ENCODE measurements around the gene CRYL1.

CRYL1 gene

DNA sequence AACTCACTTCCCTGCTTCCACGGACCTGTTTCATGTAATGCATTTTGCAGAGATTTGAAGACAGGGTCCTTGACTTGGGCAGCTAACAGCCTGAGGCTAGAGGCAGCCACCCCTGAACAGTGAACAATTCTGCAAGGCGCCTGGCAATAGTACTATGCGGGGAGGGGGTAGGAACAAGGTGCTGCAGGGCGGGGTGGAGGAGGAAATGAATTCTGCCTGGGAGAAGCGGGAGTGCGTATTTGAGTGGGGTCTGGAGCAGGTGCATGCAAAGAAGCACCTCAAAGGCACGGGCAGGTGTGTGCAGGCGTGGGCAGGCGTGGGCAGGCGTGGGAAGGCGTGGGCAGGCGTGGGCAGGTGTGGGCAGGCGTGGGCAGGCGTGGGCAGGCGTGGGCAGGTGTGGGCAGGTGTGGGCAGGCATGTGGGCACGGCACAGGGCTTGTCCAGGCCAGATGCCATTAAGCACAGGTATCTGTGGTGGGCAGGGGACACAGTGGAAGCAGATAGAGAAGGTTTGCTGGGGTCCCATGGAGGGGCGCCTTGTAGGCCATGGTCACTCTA, 163.1 kb downstream of the CRYL1 start:
- no peak for DNase-seq

DNA sequence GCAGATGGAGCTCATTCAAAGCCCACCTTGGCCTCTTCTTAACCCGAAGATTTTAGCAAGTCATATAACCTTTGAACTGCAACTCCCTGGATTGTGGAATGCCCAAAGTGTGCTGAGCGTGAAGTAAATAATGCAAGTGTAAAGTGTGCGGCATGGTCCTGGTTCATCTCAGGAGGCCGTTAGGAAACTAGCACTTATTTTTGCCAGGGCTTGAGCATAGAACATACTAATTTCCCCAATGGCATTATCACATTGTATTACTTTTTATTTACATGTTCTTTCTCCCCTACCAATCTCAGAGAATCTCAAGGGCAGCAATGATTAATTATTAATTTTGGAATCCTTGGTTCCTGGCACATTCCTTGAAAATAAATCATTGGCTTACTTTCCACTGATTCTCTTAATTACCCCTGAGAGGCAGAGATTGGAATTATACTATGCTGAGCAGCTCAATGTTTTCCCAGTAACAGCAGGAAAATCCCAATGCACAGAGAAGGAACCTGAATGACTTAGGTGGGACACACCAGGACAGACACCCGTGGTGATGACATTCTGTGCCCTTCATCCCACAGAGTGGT, 164.7 kb downstream of the CRYL1 start:
- DNase-seq, result peak; percentile 85

DNA sequence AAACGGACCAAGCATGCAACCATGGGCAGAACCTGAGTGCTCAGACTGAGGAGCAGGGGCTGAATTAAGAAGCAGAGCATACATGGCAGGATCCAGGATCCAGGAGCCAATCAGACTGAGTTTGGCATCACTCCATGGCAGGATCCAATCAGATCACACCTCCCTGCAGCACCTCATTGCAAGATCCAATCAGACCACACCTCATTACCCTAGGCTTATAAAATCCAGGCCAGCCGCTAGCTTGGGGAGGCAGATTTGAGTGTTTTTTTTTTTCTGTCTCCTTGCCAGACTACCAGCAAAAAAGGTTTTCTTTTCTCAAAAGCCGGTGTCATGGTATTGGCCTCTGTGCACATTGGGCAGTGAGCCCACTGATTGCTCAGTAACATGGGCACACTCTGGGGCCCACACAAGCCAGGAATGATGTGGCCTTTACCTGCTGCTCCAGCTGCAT, 165.6 kb downstream of the CRYL1 start:
- DNase-seq, result peak; percentile 17

DNA sequence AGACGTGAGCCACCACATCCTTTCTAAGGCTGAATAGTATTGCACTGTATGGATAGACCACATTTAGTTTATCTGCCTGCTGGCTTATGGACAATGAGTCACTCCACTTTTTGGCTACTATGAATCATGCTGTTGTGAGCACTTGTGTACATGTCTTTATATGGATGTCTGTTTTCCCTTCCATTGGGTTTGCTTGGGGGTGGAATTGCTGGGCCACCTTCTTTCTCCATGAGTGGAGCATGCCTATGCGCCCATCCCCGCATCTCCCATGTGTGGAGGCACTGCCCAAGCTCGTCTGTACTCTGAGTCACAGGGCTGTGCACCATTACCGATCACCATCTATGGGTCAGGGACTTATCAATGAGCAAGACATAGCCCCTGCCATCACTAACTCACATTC, 166.3 kb downstream of the CRYL1 start:
- peak; percentile 92 for DNase-seq

DNA sequence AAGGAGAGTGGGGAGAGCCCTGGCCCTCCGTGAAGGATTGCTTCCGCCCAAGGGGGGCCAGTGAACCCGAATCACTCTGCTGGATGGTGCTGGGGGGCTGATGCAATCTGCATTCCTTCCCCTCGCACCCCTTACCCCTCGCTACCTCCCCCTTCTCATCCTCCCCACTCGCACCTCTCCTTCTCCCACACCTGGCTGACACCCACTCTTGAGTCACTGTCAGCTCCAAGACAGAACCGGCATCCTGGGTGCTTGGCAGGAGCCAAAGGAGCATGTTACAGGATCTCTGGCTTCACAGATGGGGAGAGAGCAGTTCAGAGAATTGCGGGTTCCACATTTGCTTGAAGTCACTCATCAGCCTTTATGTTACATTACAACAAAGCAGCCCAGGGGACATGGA, 167.6 kb downstream of the CRYL1 start:
- no peak for DNase-seq

DNA sequence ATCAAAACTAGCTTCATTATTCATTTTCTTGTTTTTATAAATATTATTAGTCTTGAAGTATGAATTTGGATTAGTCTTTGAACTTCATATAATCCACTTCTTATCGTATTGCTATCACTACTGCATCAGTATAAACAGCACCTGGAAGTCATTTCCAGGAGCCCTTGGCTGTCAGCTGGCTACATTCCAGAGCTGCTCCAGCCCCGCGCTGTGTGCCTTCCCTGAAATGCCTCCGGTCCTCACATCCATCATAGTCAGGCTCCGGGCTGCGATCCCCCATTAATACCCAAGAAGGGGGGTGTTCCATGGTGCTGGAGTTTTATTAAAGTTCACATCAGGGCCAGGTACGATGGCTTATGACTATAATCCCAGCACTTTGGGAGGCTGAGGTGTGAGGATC, 169.2 kb downstream of the CRYL1 start:
- no peak for DNase-seq

DNA sequence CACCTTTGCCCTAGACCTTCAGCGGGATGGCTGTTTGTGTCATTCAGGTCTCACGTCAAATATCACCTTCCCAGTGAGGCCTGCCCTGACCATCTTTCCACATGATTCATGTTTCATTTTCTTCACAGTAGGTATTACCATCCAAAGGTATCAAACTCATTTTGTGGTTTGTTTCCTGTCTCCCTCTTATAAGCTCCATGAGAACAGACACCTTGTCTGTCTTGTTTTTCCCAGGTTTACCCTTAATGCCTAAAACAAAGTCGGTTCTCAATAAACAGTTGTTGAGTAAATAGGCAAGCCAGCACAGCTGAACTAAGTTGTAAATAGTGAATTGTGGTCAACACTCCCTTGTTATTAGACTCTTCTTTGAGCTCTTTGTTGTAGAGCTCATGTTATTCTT, 170.9 kb downstream of the CRYL1 start:
- DNase-seq, result no peak

DNA sequence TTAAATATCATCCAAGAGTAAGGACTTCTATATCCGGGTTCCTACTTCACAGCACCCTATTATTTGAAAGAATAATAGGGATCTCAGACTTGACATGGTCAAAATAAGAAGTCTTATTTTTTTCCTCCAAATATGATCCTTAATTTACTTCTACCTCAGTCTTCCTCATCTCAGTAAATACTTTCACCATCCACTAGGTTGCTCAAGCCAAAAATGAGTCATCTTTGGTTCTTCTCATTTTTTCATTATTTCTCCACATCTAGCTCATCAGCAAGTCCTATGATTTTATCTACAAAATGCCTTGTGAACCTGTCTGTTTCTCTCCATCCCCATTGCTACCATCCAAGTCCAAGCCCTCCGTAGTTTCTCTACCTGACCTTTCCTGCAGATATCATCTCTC, 171.7 kb downstream of the CRYL1 start:
- DNase-seq, result peak; percentile 24
